SK-N-SH (cell line): ENCODE measurements around the gene DLX1. TPM values are rescaled to one million over a fixed set of nuclear protein-coding genes. Genes with fewer than 3 reads are reported as not detected.

Source experiments
- CTCF ChIA-PET: fragments of 300-600, 350-600 bp; formaldehyde crosslinking; extraction: SDS; loops from one replicate; lab custom pipeline; 2021; lab: Yijun Ruan, JAX
- POLR2A ChIA-PET: fragments of 350-600 bp; sonication (Branson Sonifier 250); formaldehyde crosslinking; extraction: SDS; loops from one replicate; lab custom pipeline; 2020; ENCODE audit warnings: antibody characterized with exemption, inconsistent platforms; lab: Yijun Ruan, JAX
- DNase-seq: peaks from one replicate; pipeline ENCODE4 v3.0.0; 2012
- H2AFZ ChIP-seq: fragments of 200-600 bp; sonication (generic); 2 replicates; pipeline ENCODE4 v1.8.1; 2016; ENCODE audit warnings: antibody characterized with exemption, mild to moderate bottlenecking, low read depth
- H3F3A ChIP-seq: fragments of 200-600 bp; sonication (generic); replicated peaks from 2 replicates; pipeline ENCODE3; 2016; ENCODE audit warnings: antibody characterized with exemption, mild to moderate bottlenecking; ENCODE audit not compliant: insufficient read depth
- H3K27ac ChIP-seq, 2 experiments: fragments of 200-500 bp in 1 of 2; fragments of 200-600 bp in 1 of 2; sonication (Bioruptor generic) in 1 of 2; sonication (generic), shearing (Covaris generic) in 1 of 2; 2 replicates each; pipeline versions ENCODE4 v1.5.1 to v1.6.1; 2014 to 2016; ENCODE audit warnings: low read depth in 2 of 2, inconsistent platforms in 1 of 2, low read length in 1 of 2, mild to moderate bottlenecking in 1 of 2, mixed read lengths in 1 of 2
- H3K27me3 ChIP-seq: fragments of 200-600 bp; sonication (generic), shearing (Covaris generic); 2 replicates; pipeline ENCODE4 v1.6.1; 2016; ENCODE audit warnings: mixed run types; ENCODE audit not compliant: insufficient read depth
- H3K36me3 ChIP-seq, 2 experiments: fragments of 200-500 bp in 1 of 2; fragments of 200-600 bp in 1 of 2; sonication (Bioruptor generic) in 1 of 2; sonication (generic) in 1 of 2; replicated peaks in 1 of 2; 2 replicates each; pipeline versions ENCODE3 to v1.5.1; 2014 to 2016; ENCODE audit warnings: low read length in 1 of 2, mild to moderate bottlenecking in 1 of 2; ENCODE audit not compliant: insufficient read depth in 2 of 2, control insufficient read depth in 1 of 2
- H3K4me1 ChIP-seq, 2 experiments: fragments of 200-500 bp in 1 of 2; fragments of 200-600 bp in 1 of 2; sonication (Bioruptor generic) in 1 of 2; sonication (generic), shearing (Covaris generic) in 1 of 2; 2 replicates each; pipeline versions ENCODE4 v1.5.1 to v1.6.1; 2014 to 2016; ENCODE audit warnings: low read depth in 1 of 2, low read length in 1 of 2, mixed run types in 1 of 2; ENCODE audit not compliant: insufficient read depth in 2 of 2, control insufficient read depth in 1 of 2
- H3K4me2 ChIP-seq: fragments of 200-600 bp; sonication (generic), shearing (Covaris generic); 2 replicates; pipeline ENCODE4 v1.6.1; 2017; ENCODE audit warnings: mixed run types
- H3K4me3 ChIP-seq, 2 experiments: fragments of 200-500 bp in 1 of 2; fragments of 200-600 bp in 1 of 2; sonication (Bioruptor generic) in 1 of 2; sonication (generic), shearing (Covaris generic) in 1 of 2; 2 replicates each; pipeline versions ENCODE4 v1.5.1 to v1.8.1; 2014 to 2016; ENCODE audit warnings: low read depth in 2 of 2, inconsistent platforms in 1 of 2, low read length in 1 of 2, mild to moderate bottlenecking in 1 of 2, mixed read lengths in 1 of 2, moderate library complexity in 1 of 2
- H3K79me2 ChIP-seq: fragments of 200-600 bp; sonication (generic); 2 replicates; pipeline ENCODE4 v1.8.1; 2017; ENCODE audit warnings: mild to moderate bottlenecking; ENCODE audit not compliant: insufficient read depth
- H3K9ac ChIP-seq: fragments of 200-600 bp; sonication (generic); 2 replicates; pipeline ENCODE4 v1.6.1; 2017; ENCODE audit warnings: mixed run types
- H3K9me2 ChIP-seq: fragments of 200-600 bp; sonication (generic); 2 replicates; pipeline ENCODE4 v1.6.1; 2017; ENCODE audit warnings: mixed run types
- H3K9me3 ChIP-seq: fragments of 200-600 bp; sonication (generic); 2 replicates; pipeline ENCODE4 v1.6.1; 2017; ENCODE audit warnings: mixed run types, mild to moderate bottlenecking, moderate library complexity
- H4K20me1 ChIP-seq: fragments of 200-600 bp; sonication (generic); 2 replicates; pipeline ENCODE4 v1.6.1; 2017; ENCODE audit warnings: mild to moderate bottlenecking, mixed run types; ENCODE audit not compliant: insufficient read depth
- CTCF ChIP-seq: fragments of 200-600 bp; sonication (generic); IDR thresholded peaks from 2 replicates; pipeline ENCODE4 v1.6.1; 2017; ENCODE audit warnings: antibody characterized with exemption, mild to moderate bottlenecking, moderate library complexity
- EZH2phosphoT487 ChIP-seq: fragments of 200-600 bp; sonication (generic); IDR thresholded peaks from 2 replicates; pipeline ENCODE4 v1.6.1; 2017; ENCODE audit warnings: low read depth, mixed run types, mild to moderate bottlenecking, antibody characterized with exemption, moderate library complexity, borderline replicate concordance
- IRF3 ChIP-seq: fragments of 150-350 bp; IDR thresholded peaks from 2 replicates; pipeline ENCODE4 v1.6.1; 2016; ENCODE audit warnings: mild to moderate bottlenecking, low read depth, low read length
- PBX3 ChIP-seq: IDR thresholded peaks from 2 replicates; pipeline ENCODE4; 2012
- SMC3 ChIP-seq: IDR thresholded peaks from 2 replicates; pipeline ENCODE4 v1.6.1; 2012; ENCODE audit warnings: low read depth, low read length, improper control_type of control experiment
- WGBS: methylation state at CpG from one replicate; pipeline ENCODE4 v1.1.6; 2017; ENCODE audit warnings: low lambda C conversion rate; 5-methylcytosine and 5-hydroxymethylcytosine counted together
- polyA plus RNA-seq, 3 experiments: library from polyadenylated mRNA; depleted of rRNA; stranded (reverse); fragments of >200 nt; gene quantifications; 2 replicates each; pipeline ENCODE4 v1.2.3, GENCODE V29; 2012
- TF ChIP-seq, protein P1 (sequence below): IDR thresholded peaks from 2 replicates; pipeline ENCODE4 v1.4.0; 2012; ENCODE audit warnings: low read depth

DLX1 gene
- polyA plus RNA-seq, 1 of the 3 experiments (the other 2 are of a cell fraction) = 0.07 TPM

DNA sequence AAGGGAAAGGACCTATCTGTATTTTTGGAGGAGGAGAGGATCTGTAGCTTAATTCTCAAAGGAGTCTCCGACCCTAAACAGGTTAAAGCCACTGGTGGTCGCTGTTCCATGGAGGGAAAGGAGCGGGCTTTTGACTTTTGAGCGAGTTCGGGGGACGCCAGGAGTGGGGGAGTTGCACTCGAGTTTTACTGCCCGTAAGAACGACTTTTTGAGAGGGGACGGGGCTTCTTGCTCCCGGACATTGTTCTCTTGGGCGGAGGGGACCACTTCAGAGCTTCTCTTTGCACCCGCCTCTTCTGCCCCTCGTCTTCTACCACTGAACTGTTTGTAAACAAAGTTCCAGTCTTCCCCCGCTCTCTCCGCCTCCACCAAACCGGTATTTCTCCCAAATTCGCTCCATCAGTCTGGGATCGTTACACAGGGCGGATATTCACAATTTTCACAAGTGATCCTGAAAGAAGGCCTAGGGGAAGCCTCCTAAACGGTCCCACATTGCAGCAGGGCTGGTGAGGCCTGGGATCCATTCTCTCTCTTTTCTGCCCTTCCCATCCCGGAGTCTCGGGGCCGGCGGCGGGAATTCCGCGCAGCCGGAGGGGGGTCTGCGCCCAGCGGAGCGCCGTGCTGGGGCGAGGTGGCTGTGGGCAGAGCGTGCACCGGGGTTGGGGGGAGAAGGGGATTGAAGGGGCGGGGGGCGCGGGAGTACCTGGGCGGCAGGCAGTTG lies 10.8 kb downstream of the DLX1 start:
- H3K79me2 ChIP-seq = no peaks in the 10 kb centered on the region
- no peak overlapping the region; a peak in 1 of 4 replicates for H3K27ac ChIP-seq
- POLR2A ChIA-PET = no interaction called here
- H3K9ac ChIP-seq = no peak overlapping the region; the same call in 1 of the 2 replicates
- peak overlapping the region; percentile 90 for H3K4me2 ChIP-seq
- 0 out of 2 replicates have a peak, but pooled peaks cover 18% of the 10 kb centered on the region for H4K20me1 ChIP-seq
- H3K4me1 ChIP-seq = peaks cover 22% of the 10 kb centered on the region in 2 experiments
- no peaks in the 10 kb centered on the region for H3K9me3 ChIP-seq
- DNase-seq = peak; percentile 55
- peak overlapping the region; percentile 64; the same call in 1 of the 2 replicates for H2AFZ ChIP-seq
- TF ChIP-seq, protein P1, sequence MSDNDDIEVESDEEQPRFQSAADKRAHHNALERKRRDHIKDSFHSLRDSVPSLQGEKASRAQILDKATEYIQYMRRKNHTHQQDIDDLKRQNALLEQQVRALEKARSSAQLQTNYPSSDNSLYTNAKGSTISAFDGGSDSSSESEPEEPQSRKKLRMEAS = no peak
- TF ChIP-seq CTCF (peak; percentile 47), SMC3 (no peak)
- TF ChIP-seq, all 33 proteins: peak for 1
- 25% methylated on average over 29 of the region's 40 CpGs for WGBS
- no peaks in the 10 kb centered on the region for H3K9me2 ChIP-seq
- H3F3A ChIP-seq = peaks cover 24% of the 10 kb centered on the region
- CTCF ChIA-PET = interaction anchor here (0.8 to 2.4 kb wide), 11 partner anchors 8 to 392 kb away, joined by 3 to 14 read pairs (median 5); partner anchors contain the start of gene DLX1
- H3K27me3 ChIP-seq = peaks cover 67% of the 10 kb centered on the region
- peak overlapping the region in 1 of 2 experiments; percentile 34; a peak in 2 of 4 replicates for H3K4me3 ChIP-seq
- no peaks in the 10 kb centered on the region for H3K36me3 ChIP-seq

GRCh38 chr2:172096626-172097547 lies 11.6 kb downstream of the DLX1 start:
- no peak for TF ChIP-seq IRF3
- TF ChIP-seq EZH2phosphoT487 = no peak
- TF ChIP-seq PBX3 = 0 out of 2 replicates have a peak, but pooled peaks have one; percentile 29
- Histone ChIP-seq H3K4me1 (peaks cover 22 to 26% of the 10 kb centered on the region in 2 experiments), H2AFZ (peak overlapping the region; percentile 64; the same call in 1 of the 2 replicates), H4K20me1 (0 out of 2 replicates have a peak, but pooled peaks cover 18% of the 10 kb centered on the region), H3K27me3 (peaks cover 69% of the 10 kb centered on the region), H3K4me3 (peak overlapping the region; percentile 29 to 44; a peak in 3 of 4 replicates), H3K36me3 (no peaks in the 10 kb centered on the region), H3K9ac (no peak overlapping the region; the same call in 1 of the 2 replicates), H3K9me2 (no peaks in the 10 kb centered on the region), H3K79me2 (no peaks in the 10 kb centered on the region), H3K27ac (peak overlapping the region in 1 of 2 experiments; percentile 48; a peak in 2 of 4 replicates), H3F3A (peaks cover 24% of the 10 kb centered on the region), H3K4me2 (peak overlapping the region; percentile 90), H3K9me3 (no peaks in the 10 kb centered on the region)
- POLR2A ChIA-PET = no interaction called here
- DNase-seq = peak; percentile 65
- WGBS = 17% methylated on average over 43 of the region's 55 CpGs
- CTCF ChIA-PET = interaction anchor here (1.0 to 2.4 kb wide), 4 partner anchors 9 to 393 kb away, joined by 3 to 14 read pairs (median 6); partner anchors contain the start of gene DLX1
